ENCODE measurements around the gene ANGPT4.

DNA sequence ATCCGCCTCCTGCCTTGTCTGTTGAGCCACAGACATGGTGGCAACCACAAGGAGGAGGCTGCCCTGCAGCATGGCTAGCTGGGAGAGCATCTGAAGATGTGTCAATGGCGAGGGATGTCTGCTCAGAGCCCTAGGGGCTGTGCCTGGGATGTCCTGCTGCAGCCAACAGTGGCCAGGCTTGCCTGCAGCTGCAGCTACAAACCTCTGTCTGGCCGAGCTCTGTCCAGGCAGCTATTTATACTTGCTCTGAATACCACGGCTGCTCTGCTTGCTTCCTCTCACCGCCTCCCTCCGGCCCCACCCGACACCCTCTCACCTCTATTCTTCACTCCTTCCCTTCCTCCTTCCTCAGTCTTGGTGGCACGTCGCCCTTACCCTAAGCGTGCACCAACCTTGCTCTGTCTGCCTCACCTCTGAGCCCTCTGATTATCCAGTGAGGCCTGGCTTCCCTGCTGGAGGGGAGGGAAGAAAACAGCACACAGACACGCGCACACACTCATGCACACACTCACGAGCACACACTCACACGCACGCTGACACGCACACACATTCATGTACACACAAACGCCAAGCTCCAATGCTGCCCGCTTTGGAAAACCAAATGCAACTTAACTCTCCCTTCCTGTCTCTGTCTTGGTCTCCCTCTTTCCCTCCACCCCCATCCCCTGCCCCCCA lies at the start of gene ANGPT4:
- TF ChIP-seq, protein P1, sequence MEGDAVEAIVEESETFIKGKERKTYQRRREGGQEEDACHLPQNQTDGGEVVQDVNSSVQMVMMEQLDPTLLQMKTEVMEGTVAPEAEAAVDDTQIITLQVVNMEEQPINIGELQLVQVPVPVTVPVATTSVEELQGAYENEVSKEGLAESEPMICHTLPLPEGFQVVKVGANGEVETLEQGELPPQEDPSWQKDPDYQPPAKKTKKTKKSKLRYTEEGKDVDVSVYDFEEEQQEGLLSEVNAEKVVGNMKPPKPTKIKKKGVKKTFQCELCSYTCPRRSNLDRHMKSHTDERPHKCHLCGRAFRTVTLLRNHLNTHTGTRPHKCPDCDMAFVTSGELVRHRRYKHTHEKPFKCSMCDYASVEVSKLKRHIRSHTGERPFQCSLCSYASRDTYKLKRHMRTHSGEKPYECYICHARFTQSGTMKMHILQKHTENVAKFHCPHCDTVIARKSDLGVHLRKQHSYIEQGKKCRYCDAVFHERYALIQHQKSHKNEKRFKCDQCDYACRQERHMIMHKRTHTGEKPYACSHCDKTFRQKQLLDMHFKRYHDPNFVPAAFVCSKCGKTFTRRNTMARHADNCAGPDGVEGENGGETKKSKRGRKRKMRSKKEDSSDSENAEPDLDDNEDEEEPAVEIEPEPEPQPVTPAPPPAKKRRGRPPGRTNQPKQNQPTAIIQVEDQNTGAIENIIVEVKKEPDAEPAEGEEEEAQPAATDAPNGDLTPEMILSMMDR (IDR thresholded peaks at IDR 0.05): no peak
- TF ChIP-seq TCF7L2 (IDR thresholded peaks at IDR 0.05; ENCODE audit: low read depth, low read length): no peak
- TF ChIP-seq, protein P2, sequence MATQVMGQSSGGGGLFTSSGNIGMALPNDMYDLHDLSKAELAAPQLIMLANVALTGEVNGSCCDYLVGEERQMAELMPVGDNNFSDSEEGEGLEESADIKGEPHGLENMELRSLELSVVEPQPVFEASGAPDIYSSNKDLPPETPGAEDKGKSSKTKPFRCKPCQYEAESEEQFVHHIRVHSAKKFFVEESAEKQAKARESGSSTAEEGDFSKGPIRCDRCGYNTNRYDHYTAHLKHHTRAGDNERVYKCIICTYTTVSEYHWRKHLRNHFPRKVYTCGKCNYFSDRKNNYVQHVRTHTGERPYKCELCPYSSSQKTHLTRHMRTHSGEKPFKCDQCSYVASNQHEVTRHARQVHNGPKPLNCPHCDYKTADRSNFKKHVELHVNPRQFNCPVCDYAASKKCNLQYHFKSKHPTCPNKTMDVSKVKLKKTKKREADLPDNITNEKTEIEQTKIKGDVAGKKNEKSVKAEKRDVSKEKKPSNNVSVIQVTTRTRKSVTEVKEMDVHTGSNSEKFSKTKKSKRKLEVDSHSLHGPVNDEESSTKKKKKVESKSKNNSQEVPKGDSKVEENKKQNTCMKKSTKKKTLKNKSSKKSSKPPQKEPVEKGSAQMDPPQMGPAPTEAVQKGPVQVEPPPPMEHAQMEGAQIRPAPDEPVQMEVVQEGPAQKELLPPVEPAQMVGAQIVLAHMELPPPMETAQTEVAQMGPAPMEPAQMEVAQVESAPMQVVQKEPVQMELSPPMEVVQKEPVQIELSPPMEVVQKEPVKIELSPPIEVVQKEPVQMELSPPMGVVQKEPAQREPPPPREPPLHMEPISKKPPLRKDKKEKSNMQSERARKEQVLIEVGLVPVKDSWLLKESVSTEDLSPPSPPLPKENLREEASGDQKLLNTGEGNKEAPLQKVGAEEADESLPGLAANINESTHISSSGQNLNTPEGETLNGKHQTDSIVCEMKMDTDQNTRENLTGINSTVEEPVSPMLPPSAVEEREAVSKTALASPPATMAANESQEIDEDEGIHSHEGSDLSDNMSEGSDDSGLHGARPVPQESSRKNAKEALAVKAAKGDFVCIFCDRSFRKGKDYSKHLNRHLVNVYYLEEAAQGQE (IDR thresholded peaks at IDR 0.05; ENCODE audit: insufficient read depth in 1 of 2, low read depth in 2 of 2, low read length in 1 of 2): no peak
